ENCODE measurements around the gene MACROD2. TPM values are rescaled to one million over a fixed set of nuclear protein-coding genes. Genes with fewer than 3 reads are reported as not detected.
A peak's percentile ranks its signal among the peaks of the same experiment; 100 is the strongest.
"Not testable (repeated sequence)": the region's sequence is repeated elsewhere in the genome, so short reads cannot be mapped to it uniquely, and the experiment has no call there.

The MACROD2 gene
- total RNA-seq, 1 donor from 2014 or later, result 17.6 TPM

DNA sequence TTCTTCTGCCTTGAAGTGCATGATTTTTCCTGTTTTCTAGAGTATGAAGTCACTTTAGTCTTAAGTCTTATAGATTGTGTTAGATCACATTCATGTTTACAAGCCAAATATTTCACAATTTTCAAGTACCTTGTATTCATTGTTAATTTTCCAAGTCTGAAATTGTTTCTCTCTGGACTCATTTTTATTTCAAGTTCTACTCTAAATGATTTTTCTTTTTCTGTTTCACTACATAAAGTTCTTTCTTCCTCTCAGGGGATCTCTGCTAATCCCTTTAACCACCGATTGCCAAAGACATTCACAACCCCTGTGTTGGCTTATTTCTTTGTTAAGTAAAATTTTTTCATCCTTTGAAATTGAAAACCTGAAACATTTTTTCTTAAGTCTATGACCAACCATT, 1772.3 kb downstream of the MACROD2 start:
- peak; percentile 38 for DNase-seq

DNA sequence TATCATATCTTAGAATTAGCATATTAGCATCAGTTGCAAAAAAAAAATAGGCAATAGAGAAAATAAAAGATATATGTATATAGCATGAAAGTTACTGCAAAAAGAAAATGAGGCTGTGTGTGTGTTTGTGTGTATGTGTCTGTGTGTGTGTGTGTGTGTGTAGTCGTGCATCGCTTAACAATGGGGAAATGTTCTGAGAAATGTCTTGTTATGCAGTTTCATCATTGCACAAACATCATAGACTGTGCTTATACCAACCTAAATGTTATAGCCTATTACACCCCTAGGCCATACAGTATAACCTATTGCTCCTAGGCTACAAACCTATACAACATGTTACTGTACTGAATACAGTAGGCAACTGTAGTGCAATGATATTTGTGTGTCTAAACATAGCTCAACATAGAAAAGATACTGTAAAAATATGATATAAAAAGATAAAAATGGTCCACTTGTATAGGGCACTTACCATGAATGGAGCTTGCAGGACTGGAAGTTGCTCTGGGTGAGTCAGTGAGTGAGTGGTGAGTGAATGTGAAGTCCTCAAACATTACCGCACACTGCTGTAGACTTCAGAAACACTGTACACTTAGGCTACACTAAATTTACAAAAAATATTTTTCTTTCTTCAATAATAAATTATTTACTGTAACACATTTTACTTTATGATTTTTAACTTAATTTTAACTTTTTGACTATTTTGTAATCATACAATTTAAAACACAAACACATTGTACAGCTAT, 1772.9 kb downstream of the MACROD2 start:
- no peak for DNase-seq

DNA sequence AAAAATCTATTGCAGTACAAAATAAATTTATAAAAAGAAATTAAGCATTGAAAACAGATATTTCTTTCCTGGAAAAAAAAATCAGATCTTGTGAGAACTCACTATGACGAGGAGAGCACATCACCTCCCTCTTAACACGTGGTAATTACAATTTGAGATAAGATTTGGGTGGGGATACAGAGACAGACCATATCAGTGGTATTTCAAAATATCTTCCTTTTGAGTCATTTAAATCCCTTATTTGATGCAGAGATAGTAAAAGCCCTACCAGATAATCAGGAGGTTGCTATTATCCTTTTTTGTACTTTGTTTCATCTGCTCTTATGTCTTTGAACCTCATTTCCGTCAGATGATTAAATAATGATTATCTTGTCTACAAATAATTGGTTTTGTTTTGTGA, 1777.5 kb downstream of the MACROD2 start:
- DNase-seq, result no peak

DNA sequence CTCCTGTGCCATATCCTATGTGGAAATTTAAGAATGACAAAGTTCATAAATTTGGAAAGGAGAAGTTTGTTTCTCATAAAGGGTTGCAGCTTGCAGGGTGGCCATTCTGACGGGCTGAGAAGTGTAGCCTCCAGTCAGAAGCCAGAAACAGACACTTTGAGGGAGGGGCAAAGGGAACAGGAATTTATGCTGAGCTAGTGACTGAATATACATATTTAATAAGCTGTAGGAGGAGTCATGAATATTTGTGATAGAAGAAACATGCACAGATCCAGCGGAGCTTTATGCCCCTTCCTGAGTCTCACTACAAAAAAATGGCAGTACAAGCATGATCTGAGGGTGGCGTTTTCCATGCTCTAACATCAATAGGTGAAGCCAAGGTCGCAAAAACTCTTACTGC, 1779.6 kb downstream of the MACROD2 start:
- DNase-seq, result no peak

DNA sequence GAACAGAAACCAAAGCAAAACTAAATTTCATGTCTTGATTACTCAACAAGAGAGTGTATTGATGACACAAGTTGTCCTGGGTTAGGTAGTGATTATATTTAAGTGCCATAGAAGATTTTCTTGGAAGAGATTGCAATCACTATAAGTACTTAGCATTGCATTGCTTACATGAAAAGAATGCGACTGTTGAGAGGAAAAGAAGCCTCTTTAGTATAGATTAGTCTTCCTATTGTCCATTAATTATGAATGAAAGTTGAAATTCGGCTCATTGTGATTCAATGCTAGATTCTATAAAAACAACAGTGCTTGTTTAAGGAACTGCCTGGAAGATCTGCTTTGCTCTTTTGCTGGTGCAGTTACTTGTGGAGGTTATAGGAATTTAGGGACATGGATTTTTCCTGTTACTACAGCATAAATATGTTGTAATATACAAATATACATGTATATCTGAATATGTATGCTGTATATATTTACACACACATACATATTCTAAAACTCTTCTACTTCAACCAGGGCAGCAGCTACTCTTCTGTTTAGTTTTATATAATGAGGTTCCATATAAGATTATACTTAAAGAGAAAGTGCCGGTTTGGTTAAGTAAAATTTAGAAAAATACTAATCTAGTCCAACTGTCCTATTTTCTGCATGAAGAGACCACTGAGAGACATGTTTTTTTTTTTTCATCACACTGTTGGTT, 1781.6 kb downstream of the MACROD2 start:
- no peak for DNase-seq

DNA sequence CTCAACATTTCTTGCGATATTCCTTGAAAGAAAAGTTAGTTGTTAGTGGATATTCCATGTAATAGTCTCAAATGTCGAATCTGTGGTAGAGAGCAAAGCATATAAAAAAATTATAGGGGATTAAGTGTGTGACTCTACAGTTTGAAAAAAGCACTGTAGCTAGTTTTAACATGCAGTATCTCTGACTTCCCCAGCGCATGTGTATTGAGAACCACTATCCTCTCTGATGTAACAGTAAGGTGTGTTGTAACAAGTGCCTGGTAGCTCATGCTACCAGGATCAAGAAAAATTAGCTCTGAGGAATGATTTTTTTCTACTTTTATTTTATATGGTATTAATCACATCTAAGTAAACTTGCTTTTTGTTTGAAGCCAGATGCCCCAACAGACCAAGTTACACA, 1788.7 kb downstream of the MACROD2 start:
- DNase-seq, result no peak

DNA sequence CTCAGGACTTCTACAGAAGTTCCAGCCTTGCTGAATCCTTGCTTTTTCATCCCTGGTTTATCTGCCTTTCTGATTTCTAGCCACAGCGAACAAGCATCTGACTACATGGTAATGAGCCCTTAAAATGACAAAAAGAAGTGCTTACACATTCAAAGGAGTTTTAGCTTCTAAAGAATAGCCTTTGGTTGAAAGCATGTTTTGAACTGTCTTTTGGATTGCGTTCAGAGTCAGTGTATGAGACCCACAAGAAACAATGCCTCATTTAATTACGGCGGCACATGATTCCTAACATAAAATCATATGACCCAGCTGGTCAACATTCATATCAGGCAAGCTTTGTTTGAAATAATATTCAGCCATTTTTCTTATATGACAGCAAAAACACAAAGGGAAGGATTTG, 1793.8 kb downstream of the MACROD2 start:
- peak; percentile 21 for DNase-seq

DNA sequence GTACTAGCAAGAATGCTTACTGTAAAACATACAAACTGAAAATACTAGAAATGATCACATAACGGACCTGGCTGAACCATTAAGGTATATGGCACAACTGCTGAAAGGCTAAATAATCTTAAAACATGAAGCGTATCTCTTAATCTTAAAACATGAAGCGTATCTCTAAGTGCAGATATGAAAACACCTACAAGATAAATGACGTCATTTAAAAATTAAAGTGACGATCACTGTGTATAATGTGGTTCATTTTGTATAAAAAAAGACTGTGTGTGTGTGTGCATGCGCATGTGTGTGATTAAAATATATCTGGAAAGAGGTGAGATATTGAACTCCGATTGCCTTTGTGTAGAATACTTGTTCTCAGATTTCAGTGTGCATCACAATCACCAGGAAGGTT, 1797.5 kb downstream of the MACROD2 start:
- DNase-seq, result no peak

DNA sequence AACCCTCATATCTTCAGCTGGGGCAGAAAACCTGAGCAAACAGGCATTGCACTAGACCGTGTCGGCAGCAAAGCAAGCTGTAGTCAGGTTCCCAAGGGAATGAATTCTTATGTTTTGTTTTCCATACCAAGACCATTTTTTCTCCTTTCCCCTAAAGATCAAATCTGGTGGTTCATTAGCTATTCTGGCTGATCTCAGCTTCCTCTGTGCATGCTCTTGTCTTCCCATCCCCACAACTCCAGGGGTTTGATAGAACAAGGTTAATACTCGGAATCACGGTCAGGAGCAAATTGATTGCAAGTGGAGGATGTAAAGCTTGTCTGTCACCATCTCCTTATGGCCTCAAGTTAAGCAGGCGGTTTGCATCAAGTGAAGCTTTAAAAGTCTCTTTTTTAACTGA, 1799.1 kb downstream of the MACROD2 start:
- no peak for DNase-seq

DNA sequence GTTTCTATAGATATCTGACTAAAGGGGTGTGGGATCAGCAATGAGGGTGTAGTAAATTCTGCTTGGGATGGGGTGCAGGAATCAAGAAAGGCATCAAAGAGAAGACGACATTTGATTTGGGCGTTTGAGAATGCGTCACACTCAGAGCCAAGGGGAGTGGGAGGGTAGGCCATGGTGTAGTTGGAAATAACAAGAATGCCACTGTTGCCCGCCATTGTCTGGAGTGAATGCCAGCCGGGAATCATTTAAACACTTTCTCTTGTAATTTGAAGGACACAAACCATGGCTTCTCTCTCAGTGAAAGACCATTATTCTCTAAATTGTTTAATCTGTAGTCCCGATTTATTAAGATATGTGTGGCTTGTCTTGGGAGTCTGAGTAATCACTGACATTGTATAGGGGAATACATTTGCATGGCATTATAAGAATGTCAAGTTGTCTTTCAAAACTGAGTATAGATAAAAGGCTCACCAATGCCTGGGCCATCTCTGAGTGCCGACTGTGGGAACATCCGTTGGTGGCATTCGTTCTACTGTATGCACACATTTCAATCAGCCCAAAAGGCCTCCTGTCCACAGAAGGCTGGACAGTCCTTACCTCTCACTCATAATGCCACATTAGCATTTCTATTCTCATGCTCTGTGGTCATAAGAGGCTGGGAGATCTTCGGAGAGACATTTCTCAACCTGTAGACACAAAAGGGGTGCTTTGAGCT, 1800.1 kb downstream of the MACROD2 start:
- DNase-seq, result no peak

DNA sequence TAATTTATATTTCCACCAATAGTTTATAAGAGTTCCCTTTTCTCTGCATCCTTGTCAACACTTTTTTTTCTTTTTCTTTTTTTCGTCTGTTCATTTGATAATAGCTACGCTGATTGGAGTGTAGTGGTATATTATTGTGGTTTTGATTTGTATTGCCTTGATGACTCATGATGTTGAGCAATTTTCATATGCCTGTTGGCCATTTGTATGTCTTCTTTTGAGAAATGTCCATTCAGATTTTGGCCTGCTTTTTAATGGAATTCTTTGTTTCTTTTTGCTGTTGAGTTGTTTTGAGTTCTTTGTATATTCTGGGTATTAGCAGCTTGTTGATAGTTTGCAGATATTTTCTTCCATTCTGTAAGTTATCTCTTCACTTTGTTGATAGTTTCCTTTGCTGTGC, 1804.6 kb downstream of the MACROD2 start:
- DNase-seq, result no peak

DNA sequence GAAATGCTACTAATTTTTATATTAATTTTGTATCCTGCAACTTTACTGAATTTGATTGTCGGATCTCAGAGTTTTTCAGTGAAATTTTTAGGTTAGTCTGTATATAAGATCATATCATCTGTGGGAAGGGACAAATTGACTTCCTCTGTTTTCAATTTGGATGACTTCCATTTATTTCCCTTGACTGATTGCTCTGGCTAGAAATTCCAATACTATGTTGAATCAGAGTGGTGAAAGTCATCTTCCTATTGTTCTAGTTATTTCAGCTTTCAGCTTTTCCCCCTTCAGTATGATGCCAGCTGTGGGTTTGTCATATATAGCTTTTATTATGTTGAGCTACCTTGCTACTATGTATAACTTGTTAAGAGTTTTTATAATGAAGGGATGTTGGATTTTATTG, 1806.7 kb downstream of the MACROD2 start:
- no peak for DNase-seq

DNA sequence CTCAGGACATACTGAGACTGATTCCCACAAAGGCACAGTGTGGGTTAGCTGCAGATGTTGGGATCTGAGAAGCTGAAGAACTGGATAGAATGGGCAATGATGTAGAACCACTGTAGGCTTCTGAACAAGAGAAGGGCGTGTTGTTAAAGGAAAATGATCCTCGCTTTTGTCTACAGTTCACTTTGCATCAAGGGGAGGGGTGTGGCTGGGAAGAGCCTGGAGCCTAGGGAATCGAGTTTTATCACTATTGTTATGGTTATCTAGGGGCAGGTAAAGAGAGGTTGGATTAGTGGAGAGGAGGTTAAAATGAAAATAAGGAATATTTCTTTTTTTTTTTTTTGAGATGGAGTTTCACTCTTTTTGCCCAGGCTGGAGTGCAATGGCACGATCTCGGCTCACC, 1809.8 kb downstream of the MACROD2 start:
- DNase-seq, result no peak

DNA sequence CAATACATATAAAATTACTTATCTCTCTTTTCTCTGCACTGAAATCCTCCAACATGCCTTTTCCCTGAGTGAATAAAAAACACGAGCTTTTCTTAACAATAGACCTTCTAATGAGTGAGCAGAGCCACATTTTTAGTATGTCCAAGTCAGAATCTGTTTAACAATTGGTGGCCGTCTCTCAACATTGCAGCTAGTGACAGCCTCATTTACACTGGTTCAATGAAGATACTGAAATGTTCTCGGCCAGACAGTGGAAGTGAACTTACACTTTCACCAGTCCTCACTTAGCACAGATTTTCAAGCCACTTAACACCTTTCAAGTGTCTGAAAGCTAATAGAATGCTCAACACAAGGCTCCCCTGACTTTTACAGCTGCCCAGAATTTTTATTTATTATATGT, 1810.8 kb downstream of the MACROD2 start:
- DNase-seq, result no peak

DNA sequence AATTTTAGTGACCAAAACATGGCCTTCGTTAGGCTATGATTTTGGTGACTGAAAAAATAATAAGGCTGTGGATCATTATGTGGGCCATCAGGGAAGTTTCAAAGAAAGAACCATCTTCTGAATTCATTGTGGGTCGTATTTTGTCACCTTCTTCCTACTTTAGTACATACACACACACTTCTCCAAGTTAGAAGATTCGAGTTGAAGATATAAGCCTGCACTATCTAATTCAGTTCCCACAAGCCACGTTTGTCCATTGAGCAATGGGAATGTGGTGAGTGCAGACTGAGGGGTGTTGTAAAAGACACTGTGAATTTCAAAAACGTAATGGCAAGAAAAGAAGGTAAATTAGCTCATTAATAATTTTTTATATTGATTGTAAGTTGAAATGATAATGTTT, 1812.0 kb downstream of the MACROD2 start:
- DNase-seq, result no peak

DNA sequence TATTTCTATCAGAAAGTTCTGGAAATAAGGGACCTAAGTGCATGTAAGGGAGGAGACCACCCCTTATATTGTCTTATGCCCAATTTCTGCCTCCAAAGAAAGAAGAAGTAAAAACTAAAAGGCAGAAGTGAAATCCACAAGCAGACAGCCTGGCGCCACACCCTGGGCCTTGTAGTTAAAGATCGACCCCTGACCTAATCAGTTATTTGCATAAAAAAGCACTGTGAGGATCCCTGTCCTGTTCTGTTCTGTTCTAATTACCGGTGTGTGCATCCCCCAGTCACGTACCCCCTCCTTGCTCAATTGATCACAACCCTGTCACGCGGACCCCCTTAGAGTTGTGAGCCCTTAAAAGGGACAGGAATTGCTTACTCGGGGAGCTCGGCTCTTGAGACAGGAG, 1812.5 kb downstream of the MACROD2 start:
- not testable (repeated sequence) for DNase-seq

DNA sequence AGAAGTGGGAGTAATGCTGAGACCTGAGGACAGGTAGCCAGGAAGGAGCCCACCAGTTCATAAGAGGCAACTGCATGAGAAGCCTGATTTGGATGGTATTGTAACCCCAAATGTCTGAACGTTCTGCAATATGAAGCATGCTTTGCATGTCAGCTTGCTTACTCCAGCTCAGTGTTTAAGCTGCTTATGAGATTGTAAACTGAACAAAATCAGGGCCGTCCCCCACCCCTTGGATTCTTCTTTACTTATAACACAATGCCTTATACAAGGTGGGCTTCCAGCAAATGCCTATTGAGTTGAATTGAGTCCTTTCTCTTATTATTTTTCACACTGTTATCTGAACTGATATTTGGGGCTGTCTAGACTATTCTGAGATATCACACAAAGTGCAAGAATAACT, 1816.6 kb downstream of the MACROD2 start:
- DNase-seq, result no peak

DNA sequence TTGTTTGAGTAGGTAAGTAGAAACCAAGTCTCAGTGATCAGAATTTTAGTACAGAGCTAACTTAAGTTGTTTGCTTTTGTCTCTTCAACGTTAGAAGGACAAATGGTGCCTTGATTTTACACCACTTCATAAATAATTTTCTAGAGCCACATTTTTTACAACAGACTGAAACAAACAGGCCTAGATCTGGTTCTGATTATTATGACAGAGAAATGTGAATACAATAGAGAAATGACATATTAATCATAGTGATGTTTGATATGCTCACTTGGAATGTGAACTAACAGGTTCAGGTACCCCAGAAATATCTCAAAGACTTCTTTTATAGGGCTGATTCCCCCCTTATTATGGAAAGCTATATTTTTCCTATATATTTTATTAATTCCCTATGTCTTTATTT, 1817.4 kb downstream of the MACROD2 start:
- DNase-seq, result no peak

DNA sequence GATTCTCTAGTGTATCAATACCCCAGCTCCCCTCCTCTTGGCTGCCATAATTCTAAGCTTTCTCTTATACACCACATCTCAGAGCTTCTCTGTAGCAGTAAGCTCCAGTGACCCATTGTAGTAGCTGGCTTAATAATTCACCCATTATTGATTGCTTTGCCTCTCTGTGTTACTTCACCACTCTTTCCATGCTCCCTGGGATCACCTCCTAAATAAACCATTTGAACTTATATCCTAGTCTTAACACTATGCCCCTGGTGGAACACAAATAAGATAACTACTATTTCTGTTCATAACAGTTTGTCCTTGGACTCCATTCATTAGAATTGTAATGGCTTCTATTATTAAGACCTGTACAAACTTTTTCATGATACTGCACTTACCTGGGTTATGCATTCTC, 1819.0 kb downstream of the MACROD2 start:
- no peak for DNase-seq

DNA sequence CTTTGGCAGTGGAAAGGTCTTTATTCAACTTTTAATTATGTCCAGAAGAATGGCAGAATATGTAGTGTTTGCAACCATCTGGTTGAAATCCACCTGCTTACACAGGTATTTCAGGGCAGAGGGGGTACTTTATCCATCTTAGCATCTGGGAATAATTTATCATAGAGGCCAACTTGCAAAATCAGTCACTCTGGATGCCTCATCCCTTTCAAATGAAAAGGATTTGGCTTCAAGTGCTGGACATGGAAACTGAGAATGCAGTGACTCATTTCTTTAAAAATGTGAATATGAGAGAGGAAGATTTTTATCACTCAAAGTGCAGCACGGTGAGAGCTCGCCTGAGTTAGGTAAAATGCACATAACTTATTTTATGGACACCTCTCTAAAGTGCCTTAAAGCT, 1819.6 kb downstream of the MACROD2 start:
- DNase-seq, result no peak

DNA sequence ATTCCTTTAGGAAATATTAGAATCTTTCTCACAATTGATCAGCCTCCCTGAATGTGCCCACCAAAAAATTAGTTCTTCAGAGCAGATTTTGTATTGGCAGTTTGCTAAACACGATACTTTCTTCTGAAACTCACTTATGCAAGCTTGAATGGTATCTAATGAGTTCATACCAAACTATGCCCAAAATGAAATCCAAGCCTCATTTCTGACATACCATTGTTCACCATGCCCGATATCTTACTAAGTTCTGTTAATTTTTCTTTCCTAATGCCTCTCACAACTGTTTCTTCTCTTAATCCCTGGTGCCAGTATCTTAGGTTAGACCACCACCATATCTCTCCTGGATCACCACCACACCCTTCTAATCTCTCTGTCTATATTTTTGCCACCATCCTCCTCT, 1822.0 kb downstream of the MACROD2 start:
- no peak for DNase-seq

DNA sequence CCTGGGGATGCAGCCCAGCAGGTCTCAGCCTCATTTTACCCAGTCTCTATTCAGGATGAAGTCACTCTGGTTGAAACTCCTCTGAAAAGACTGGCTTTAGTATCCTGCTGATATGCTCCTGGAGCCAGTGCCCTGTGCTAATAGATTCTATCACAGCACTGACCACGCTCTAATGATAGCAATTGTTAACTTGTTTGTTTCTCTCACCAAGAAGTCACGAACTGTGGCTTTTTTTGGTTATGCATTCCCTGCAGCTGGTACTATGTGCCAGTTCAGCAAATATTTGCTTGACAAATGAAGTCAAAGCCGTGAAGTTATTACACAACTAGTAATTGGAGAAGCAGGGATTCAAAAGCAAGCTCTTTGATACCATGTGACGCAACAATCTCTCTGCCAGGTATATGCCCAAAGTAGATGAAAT, 1823.3 kb downstream of the MACROD2 start:
- DNase-seq, result no peak

DNA sequence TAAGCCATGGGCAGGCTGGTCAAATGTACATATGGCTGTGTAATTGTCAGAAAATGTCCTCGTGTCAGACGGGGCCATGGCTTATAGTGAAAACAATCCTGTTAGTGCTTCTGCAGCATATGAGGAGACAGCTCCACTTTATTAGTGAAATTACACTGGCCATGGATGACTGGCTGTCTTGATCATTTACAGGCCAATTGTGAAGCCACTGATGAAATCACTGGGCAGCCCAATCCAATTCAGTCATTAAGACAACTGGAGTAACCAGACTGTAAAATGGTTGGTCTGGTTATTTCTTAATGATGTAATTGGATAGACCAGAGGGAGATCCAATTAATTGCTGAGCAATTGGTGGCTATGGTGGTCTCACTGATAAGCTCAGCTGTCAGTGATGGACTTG, 1828.4 kb downstream of the MACROD2 start:
- DNase-seq, result no peak

DNA sequence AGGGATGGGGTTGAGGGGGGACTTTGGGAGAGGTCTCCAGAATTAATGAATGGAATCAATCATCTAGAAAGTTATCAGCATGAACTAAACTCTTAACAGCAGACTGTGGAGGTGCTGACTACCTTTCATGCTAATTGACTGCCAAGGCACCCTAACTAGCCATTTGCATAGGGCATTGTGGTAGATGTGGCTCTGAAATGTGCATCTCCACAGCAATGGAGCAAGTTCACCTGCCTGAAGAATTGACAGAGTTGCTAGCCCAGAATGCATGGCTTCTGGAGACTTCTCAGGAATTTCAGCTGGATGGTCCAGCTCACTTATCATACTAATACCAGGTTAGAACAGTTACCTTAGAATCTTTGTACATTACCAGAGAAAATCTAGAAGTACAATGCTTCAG, 1832.3 kb downstream of the MACROD2 start:
- no peak for DNase-seq
